ENCODE data around the gene ASXL1. TPM values are rescaled to one million over a fixed set of nuclear protein-coding genes. Genes with fewer than 3 reads are reported as not detected.

Gene ASXL1
- total and polyA plus RNA-seq, 10 donors, result 14.1 to 149 (median 96.8) TPM

GRCh38 chr20:32448306-32449056 is 90.3 kb downstream of the ASXL1 start:
- intact Hi-C loops (cut with DNase I; ENCODE audit: low total_unique reads), result no loop called here
- no peak overlapping the region for H3K4me3 ChIP-seq
- 71 to 90% (median 84%) methylated on average over 12 to 13 of the region's 13 CpGs for WGBS, 5 donors
- H3K27me3 ChIP-seq (replicated peaks in 1 of 7), result no peaks in the 10 kb centered on the region
- peak overlapping the region in 4 of 8 donors; percentile 1 to 45 (median 31) for H3K27ac ChIP-seq
- H3K9me3 ChIP-seq, result no peaks in the 10 kb centered on the region
- DNase-seq, result no peak
- peaks cover 22 to 83% (median 50%) of the 10 kb centered on the region in 6 donors for H3K4me1 ChIP-seq
- peaks cover 0 to 100% (median 60%) of the 10 kb centered on the region in 6 donors for H3K36me3 ChIP-seq
- no peak for TF ChIP-seq POLR2A (IDR thresholded peaks at IDR 0.05)
- peak in 1 of 3 donors; percentile 35 for TF ChIP-seq POLR2AphosphoS5 (IDR thresholded peaks at IDR 0.05)

- intact Hi-C loops (cut with DNase I; ENCODE audit: low total_unique reads), result no loop called here
Measured at GRCh38 chr20:32449057-32449889, 91.1 kb downstream of the ASXL1 start.

GRCh38 chr20:32449890-32450401 is 91.8 kb downstream of the ASXL1 start:
- H3K4me3 ChIP-seq, result no peak overlapping the region
- H3K27me3 ChIP-seq (replicated peaks in 1 of 7), result no peaks in the 10 kb centered on the region
- WGBS, 5 donors, result 32 to 58% (median 42%) methylated on average over 7 to 8 of the region's 8 CpGs
- peak; percentile 67 for DNase-seq
- intact Hi-C loops (cut with DNase I; ENCODE audit: low total_unique reads), result no loop called here
- H3K4me1 ChIP-seq, result peaks cover 22 to 78% (median 46%) of the 10 kb centered on the region in 6 donors
- TF ChIP-seq POLR2A (IDR thresholded peaks at IDR 0.05) (no peak), POLR2AphosphoS5 (IDR thresholded peaks at IDR 0.05) (no peak), CTCF (IDR thresholded peaks at IDR 0.05 in 8 of 11, conservative IDR thresholded peaks at IDR 0.05 in 3 of 11) (no peak)
- peak overlapping the region in 4 of 8 donors; percentile 38 to 53 (median 46) for H3K27ac ChIP-seq
- H3K36me3 ChIP-seq, result peaks cover 0 to 100% (median 64%) of the 10 kb centered on the region in 6 donors
- H3K9me3 ChIP-seq, result no peaks in the 10 kb centered on the region

More at GRCh38 chr20:32449057-32449889, 91.1 kb downstream of the ASXL1 start:
- no peaks in the 10 kb centered on the region for H3K27me3 ChIP-seq (replicated peaks in 1 of 7)
- peaks cover 22 to 82% (median 47%) of the 10 kb centered on the region in 6 donors for H3K4me1 ChIP-seq
- H3K36me3 ChIP-seq, result peaks cover 0 to 100% (median 65%) of the 10 kb centered on the region in 6 donors
- 51 to 72% (median 58%) methylated on average over 9 of the region's 9 CpGs for WGBS, 5 donors
- no peaks in the 10 kb centered on the region for H3K9me3 ChIP-seq
- DNase-seq, result no peak
- no peak overlapping the region for H3K4me3 ChIP-seq
- peak overlapping the region in 5 of 8 donors; percentile 20 to 48 (median 42) for H3K27ac ChIP-seq
- TF ChIP-seq POLR2AphosphoS5 (IDR thresholded peaks at IDR 0.05) (no peak), POLR2A (IDR thresholded peaks at IDR 0.05) (no peak)

- Histone ChIP-seq H3K36me3 (peaks cover 0 to 100% (median 62%) of the 10 kb centered on the region in 6 donors), H3K27me3 (replicated peaks in 1 of 7) (no peaks in the 10 kb centered on the region), H3K27ac (peak overlapping the region in 5 of 8 donors; percentile 22 to 53 (median 45)), H3K9me3 (no peaks in the 10 kb centered on the region), H3K4me1 (peaks cover 22 to 74% (median 43%) of the 10 kb centered on the region in 6 donors), H3K4me3 (no peak overlapping the region)
- peak; percentile 64 for DNase-seq
- 72 to 82% (median 80%) methylated on average over 9 of the region's 9 CpGs for WGBS, 5 donors
- intact Hi-C loops (cut with DNase I; ENCODE audit: low total_unique reads), result no loop called here
- no peak for TF ChIP-seq POLR2A (IDR thresholded peaks at IDR 0.05)
- TF ChIP-seq POLR2AphosphoS5 (IDR thresholded peaks at IDR 0.05), result peak in 2 of 3 donors; percentile 29 to 40
- no peak for TF ChIP-seq CTCF (IDR thresholded peaks at IDR 0.05 in 8 of 11, conservative IDR thresholded peaks at IDR 0.05 in 3 of 11)
Measured at GRCh38 chr20:32450484-32451061, 92.4 kb downstream of the ASXL1 start.
